Uterus (tissue), 4 donors: Measurements from ENCODE around the gene SLC37A4. TPM values are rescaled to one million over a fixed set of nuclear protein-coding genes. Genes with fewer than 3 reads are reported as not detected.

Experiments
- DNase-seq, 2 donors: peaks; one replicate each; pipeline ENCODE4 v3.0.0-alpha.2; 2019 to 2020
- H3K27ac ChIP-seq, 2 donors: fragments of 200-600 bp; sonication (generic); 1 replicate in 1 of 2; 2 replicates in 1 of 2; pipeline ENCODE4 v1.5.1; 2016 to 2018
- H3K27me3 ChIP-seq, 2 donors: fragments of 200-600 bp; sonication (generic); one replicate each; pipeline ENCODE4 v1.5.1; 2018 to 2019; ENCODE audit warnings: control low read depth in 1 of 2
- H3K36me3 ChIP-seq, 2 donors: fragments of 200-600 bp; sonication (generic); one replicate each; pipeline ENCODE4 v1.5.1; 2019; ENCODE audit warnings: control low read depth in 1 of 2
- H3K4me1 ChIP-seq, 2 donors: fragments of 200-600 bp; sonication (generic); one replicate each; pipeline ENCODE4 v1.5.1; 2018 to 2019; ENCODE audit warnings: control low read depth in 1 of 2
- H3K4me3 ChIP-seq, 2 donors: fragments of 200-600 bp; sonication (generic); 1 replicate in 1 of 2; 2 replicates in 1 of 2; pipeline ENCODE4 v1.5.1; 2018 to 2019; ENCODE audit warnings: mild to moderate bottlenecking in 1 of 2
- H3K9me3 ChIP-seq, 2 donors: fragments of 200-600 bp; sonication (generic); one replicate each; pipeline ENCODE4 v1.5.1; 2019; ENCODE audit warnings: control low read depth in 1 of 2
- CTCF ChIP-seq, 4 experiments: fragments of 200-600 bp in 2 of 4; fragments of 450-650 bp in 2 of 4; sonication (generic) in 2 of 4; IDR thresholded peaks; one replicate each; pipeline ENCODE4 v1.5.1; 2016 to 2019; ENCODE audit warnings: antibody characterized with exemption in 4 of 4, mild to moderate bottlenecking in 2 of 4, moderate library complexity in 1 of 4
- POLR2A ChIP-seq, 2 donors: fragments of 450-650 bp; IDR thresholded peaks; one replicate each; pipeline ENCODE4 v1.6.1; 2016; ENCODE audit warnings: antibody characterized with exemption in 2 of 2, mild to moderate bottlenecking in 1 of 2, moderate library complexity in 1 of 2
- intact Hi-C: fragments of 100-400 bp; cut with DNase I; formaldehyde crosslinking; loops from one replicate; pipeline ENCODE4 v1.15.1; 2023; ENCODE audit warnings: low total_unique reads
- total RNA-seq, 4 donors: library from RNA; depleted of rRNA in 3 of 4; stranded (reverse); fragments of >200 nt in 3 of 4; gene quantifications; one replicate each; pipeline versions ENCODE4 v1.1.0 to v1.2.4, GENCODE V29; 2014 to 2023
- donor health status: DM: yes; HTN: yes; CAD: no.

Gene SLC37A4
- total RNA-seq, 4 donors from 2014 or later, result 7.4 to 18.1 (median 11.9) TPM

- intact Hi-C loops, result no loop called here
- TF ChIP-seq POLR2A (IDR thresholded peaks at IDR 0.05) (no peak), CTCF (IDR thresholded peaks at IDR 0.05) (no peak)
- no peak overlapping the region for H3K4me3 ChIP-seq
- H3K27me3 ChIP-seq, result no peaks in the 10 kb centered on the region
- no peak overlapping the region for H3K27ac ChIP-seq
- no peaks in the 10 kb centered on the region for H3K9me3 ChIP-seq
- DNase-seq, result no peak
- no peaks in the 10 kb centered on the region for H3K4me1 ChIP-seq
- H3K36me3 ChIP-seq, result no peaks in the 10 kb centered on the region
Observed at GRCh38 chr11:119012629-119013170, 18.0 kb downstream of the SLC37A4 start.

- Histone ChIP-seq H3K36me3 (no peaks in the 10 kb centered on the region), H3K9me3 (no peaks in the 10 kb centered on the region), H3K27me3 (no peaks in the 10 kb centered on the region), H3K27ac (no peak overlapping the region), H3K4me3 (no peak overlapping the region), H3K4me1 (no peaks in the 10 kb centered on the region)
- no peak for TF ChIP-seq CTCF (IDR thresholded peaks at IDR 0.05)
- no peak for TF ChIP-seq POLR2A (IDR thresholded peaks at IDR 0.05)
- no peak for DNase-seq
- intact Hi-C loops, result no loop called here
Observed at GRCh38 chr11:119011476-119012053, 19.1 kb downstream of the SLC37A4 start.

GRCh38 chr11:119006656-119007055 is 24.0 kb downstream of the SLC37A4 start:
- H3K36me3 ChIP-seq, result no peaks in the 10 kb centered on the region
- no peaks in the 10 kb centered on the region for H3K4me1 ChIP-seq
- no peak for TF ChIP-seq POLR2A (IDR thresholded peaks at IDR 0.05)
- no peak for TF ChIP-seq CTCF (IDR thresholded peaks at IDR 0.05)
- no peaks in the 10 kb centered on the region for H3K9me3 ChIP-seq
- no peak for DNase-seq
- H3K4me3 ChIP-seq, result no peak overlapping the region
- intact Hi-C loops, result no loop called here
- H3K27ac ChIP-seq, result no peak overlapping the region
- H3K27me3 ChIP-seq, result no peaks in the 10 kb centered on the region

DNA sequence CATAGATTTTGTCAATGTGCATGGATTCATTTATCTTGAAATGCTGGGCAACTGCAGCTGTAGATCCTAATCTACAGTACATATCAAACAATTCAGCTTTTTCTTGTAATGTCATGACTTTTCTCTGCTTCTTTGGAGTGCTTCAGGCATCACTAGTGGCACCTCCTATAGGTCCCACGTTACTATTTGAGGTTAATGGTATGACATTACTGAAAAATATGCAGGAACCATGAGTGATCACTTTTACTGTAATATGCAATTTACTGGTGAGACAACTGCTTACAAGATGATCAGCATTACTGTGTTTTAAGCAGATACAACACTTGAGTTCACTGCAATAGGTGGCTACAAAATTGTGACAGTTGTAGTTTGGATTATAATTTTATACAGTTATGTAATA is 29.8 kb downstream of the SLC37A4 start:
- no peaks in the 10 kb centered on the region for H3K9me3 ChIP-seq
- intact Hi-C loops, result no loop called here
- no peak overlapping the region for H3K27ac ChIP-seq
- no peaks in the 10 kb centered on the region for H3K36me3 ChIP-seq
- H3K4me3 ChIP-seq, result no peak overlapping the region
- TF ChIP-seq CTCF (IDR thresholded peaks at IDR 0.05) (no peak), POLR2A (IDR thresholded peaks at IDR 0.05) (no peak)
- DNase-seq, result no peak
- peaks cover 0 to 5% of the 10 kb centered on the region in 2 donors for H3K4me1 ChIP-seq
- no peaks in the 10 kb centered on the region for H3K27me3 ChIP-seq

GRCh38 chr11:118998822-118999221 is 31.9 kb downstream of the SLC37A4 start:
- no peaks in the 10 kb centered on the region for H3K9me3 ChIP-seq
- H3K4me1 ChIP-seq, result peaks cover 0 to 5% of the 10 kb centered on the region in 2 donors
- TF ChIP-seq POLR2A (IDR thresholded peaks at IDR 0.05), result no peak
- TF ChIP-seq CTCF (IDR thresholded peaks at IDR 0.05), result no peak
- H3K27me3 ChIP-seq, result no peaks in the 10 kb centered on the region
- H3K36me3 ChIP-seq, result no peaks in the 10 kb centered on the region
- peak overlapping the region; percentile 52 to 89 for H3K4me3 ChIP-seq
- H3K27ac ChIP-seq, result peak overlapping the region; percentile 82 to 85
- no peak for DNase-seq
- intact Hi-C loops, result no loop called here
